Stimulated activated CD8-positive, alpha-beta memory T cell treated with anti-CD3 and anti-CD28 coated beads, Interleukin-7, amount 100 ng/mL, for 4 hours (primary cell): ENCODE measurements around the gene PRMT1.
A peak's percentile ranks its signal among the peaks of the same experiment; 100 is the strongest.

Experiments used
- DNase-seq, 2 donors: peaks; one replicate each; pipeline ENCODE4 v3.0.0-alpha.2; 2020; ENCODE audit warnings: low read depth in 2 of 2

Gene PRMT1

GRCh38 chr19:49651029-49651819 is 25.8 kb upstream of the PRMT1 start:
- no peak for DNase-seq

- DNase-seq, result no peak
Observed at GRCh38 chr19:49651820-49652550, 25.1 kb upstream of the PRMT1 start.

- no peak for DNase-seq
Observed at GRCh38 chr19:49652551-49653465, 24.3 kb upstream of the PRMT1 start.

GRCh38 chr19:49653466-49653806 is 23.6 kb upstream of the PRMT1 start:
- no peak for DNase-seq

GRCh38 chr19:49654581-49654980 is 22.5 kb upstream of the PRMT1 start:
- DNase-seq, result no peak

- no peak for DNase-seq
Observed at GRCh38 chr19:49655570-49656455, 21.3 kb upstream of the PRMT1 start.

GRCh38 chr19:49656456-49657109 is 20.5 kb upstream of the PRMT1 start:
- DNase-seq, result no peak

- no peak for DNase-seq
Observed at GRCh38 chr19:49657493-49658138, 19.5 kb upstream of the PRMT1 start.

- DNase-seq, result no peak
Observed at GRCh38 chr19:49658139-49658517, 18.9 kb upstream of the PRMT1 start.

- no peak for DNase-seq
Observed at GRCh38 chr19:49658566-49659442, 18.3 kb upstream of the PRMT1 start.

GRCh38 chr19:49660338-49660961 is 16.6 kb upstream of the PRMT1 start:
- DNase-seq, result no peak

- no peak for DNase-seq
Observed at GRCh38 chr19:49662011-49662410, 15.1 kb upstream of the PRMT1 start.

GRCh38 chr19:49663224-49663623 is 13.8 kb upstream of the PRMT1 start:
- DNase-seq, result no peak

GRCh38 chr19:49664171-49665035 is 12.7 kb upstream of the PRMT1 start:
- peak; percentile 81 to 83 for DNase-seq

GRCh38 chr19:49665036-49665350 is 12.1 kb upstream of the PRMT1 start:
- no peak for DNase-seq

GRCh38 chr19:49665351-49666119 is 11.5 kb upstream of the PRMT1 start, which contains the start of the genes BCL2L12 and IRF3:
Gene BCL2L12, plus strand, starts transcription at chr19:49665933. Its CDS starts 760 bp downstream, at chr19:49666693.
Gene IRF3, minus strand, starts transcription at chr19:49665857. Its CDS starts 1,019 bp downstream, at chr19:49664838.
- peak; percentile 97 for DNase-seq

GRCh38 chr19:49666120-49666444 is 11.0 kb upstream of the PRMT1 start:
- DNase-seq, result no peak
